HG03060 (cell line): ENCODE measurements around the gene AUTS2.

Experiments used
- ATAC-seq: cut with Tn5 transposase; IDR thresholded peaks from one replicate; pipeline ENCODE4 v1.9.1; 2021; ENCODE audit warnings: low read depth, moderate number of reproducible peaks; ENCODE audit not compliant: unreplicated experiment

Gene AUTS2

DNA sequence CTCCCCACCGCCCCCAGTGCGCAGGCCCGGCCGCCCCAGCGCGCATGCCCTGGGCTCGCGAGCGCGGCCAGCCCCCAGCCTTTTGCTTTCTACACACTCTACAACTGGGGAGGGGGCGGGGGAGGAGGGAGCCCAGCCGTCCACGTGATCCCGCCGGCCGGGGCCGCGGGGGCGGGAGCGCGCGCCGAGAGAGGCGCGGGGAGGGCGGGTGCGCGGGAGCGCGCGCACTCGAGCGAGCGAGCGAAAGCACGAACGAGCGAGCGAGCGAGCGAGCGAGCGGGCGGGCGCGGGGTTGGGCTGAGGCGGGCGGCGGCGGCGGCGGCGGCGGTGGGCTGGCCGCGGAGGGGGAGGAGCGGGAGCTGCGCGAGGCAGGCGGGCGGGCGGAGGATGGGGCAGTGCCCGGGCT, at the start of gene AUTS2:
TSS of gene AUTS2 (plus strand) at position 395 of the 406 bp plus-strand sequence. CDS start 1,179 bp downstream, outside the sequence.
- no peak for ATAC-seq

DNA sequence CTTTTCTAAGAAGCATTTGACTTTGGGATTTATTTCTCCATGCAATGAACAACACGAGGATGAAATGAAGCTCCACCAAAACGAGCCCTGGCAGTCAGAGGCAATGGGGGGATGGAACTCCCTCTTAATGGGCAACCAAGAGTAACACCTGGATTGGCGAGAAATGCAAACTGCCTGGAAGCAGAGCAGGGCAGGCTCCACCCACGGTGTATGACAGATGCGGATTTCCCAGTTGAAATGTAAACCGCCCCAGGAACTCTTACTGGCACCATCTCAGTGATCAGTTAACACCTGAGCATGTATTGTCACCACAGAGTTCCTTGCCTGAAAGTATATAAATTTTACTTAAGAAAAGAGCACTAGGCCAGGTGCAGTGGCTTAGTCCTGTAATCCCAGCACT, 47.3 kb upstream of the AUTS2 start:
- no peak for ATAC-seq

DNA sequence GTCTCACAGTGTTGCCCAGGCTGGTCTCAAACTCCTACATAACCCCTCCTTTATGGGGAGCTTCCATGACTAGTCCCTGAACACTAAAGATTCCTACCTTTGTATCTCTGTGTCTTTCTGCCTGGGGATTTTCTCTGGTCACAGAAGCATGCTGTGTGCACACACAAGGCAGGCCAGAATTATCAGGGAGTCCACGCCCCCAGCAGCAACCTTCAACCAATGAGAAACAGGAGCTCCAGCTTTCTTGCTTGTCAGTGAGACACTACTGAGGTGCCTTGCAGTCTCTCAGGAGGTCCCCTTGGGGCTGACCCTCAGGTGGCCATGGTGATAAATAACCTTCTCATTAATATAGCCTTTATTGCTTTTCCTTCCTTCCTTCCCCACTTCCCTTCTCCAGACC, 45.1 kb upstream of the AUTS2 start:
- ATAC-seq = no peak

DNA sequence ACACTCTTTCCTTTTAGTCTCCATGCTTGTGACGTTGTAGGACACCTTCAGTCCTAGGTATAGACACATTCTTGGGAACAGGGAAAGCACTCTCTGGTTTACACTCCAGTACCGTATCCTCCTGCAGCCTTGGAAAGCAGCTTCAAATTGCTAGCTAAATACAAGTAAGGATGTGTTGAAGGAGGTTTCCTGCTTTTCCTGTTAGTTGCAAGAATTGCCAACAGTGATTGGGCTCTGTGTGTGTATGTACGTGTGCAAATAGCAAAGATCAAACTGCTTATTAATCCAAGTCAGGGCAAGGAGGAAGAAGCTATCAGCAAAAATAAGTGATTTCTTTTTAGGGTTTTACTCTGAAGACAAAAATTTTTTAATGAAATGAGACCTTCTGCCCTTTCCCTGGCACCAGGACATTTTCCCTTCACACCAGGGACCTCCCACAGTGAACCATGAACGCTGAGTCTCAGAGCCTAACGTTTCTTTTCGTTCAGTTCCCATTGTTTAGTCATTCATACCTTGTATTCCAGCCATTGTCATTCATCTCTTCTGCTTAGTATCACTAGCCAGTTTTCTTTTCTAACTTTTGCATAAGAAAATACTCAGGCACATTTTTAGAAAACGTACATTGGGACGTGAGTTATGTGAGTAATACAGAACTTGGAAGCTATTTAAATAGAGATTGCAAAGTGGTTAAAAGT, 36.9 kb upstream of the AUTS2 start:
- no peak for ATAC-seq

DNA sequence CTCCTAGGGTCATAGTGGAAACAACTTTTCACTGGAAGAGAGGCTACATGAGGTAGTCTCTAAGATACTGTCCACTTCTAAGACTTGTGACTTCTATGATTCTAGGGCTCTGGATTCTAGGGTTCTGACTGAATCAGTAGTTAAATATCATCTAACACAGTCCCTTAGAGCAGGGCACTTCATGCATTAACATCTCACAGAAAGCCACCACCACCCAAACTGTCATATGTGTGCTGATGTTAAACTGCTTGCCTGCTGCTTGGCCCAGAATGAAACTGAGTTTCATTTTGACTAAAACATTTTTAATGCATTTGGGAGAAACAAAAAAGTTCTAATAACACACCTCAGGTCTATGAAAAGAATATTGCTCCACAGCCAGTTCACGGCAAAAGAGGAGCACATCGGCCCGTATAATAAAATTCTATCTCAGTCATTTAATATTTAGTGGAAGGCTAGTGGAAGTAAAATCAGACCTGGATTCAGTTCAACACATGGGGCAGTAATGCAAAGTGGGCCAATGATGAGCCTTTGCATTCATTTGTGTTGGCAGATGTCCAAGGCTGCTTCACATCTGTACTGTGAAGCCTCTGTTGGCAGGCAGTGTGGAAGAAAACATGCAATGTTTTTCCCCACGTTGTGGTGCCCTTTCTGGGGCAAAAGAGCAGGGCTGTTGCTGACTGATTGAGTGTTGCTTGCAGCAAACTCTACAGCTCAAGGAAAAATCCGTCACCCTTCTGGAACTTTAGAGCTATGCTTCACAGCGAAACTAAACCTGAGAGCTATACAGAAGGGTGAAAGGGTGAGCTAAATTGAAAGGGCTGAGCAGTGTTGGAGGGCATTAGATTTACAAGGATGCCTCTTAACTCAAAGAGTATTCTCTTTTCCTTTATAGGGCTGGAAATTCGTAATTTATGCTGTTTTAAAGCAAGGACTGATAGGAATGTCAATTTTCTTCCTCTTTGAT, 33.5 kb upstream of the AUTS2 start:
- peak; percentile 58 for ATAC-seq

DNA sequence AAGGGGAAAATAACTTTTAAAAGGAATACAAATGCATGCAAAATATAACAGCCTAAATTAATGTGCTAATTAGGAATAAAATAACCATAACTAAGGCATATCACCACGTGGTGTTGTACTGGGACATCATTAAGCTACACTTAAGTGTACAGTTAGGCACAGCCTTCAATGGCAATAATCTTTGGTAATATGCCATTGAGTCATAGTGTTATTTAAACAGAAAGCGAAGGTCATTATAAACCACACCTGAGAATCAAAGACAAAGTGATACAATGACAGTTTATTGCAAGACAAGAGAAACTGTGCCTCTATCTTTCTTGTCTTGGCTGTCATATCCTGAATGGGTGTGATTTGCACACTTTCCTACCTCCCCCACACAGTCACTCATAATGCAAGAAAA, 30.5 kb upstream of the AUTS2 start:
- ATAC-seq = no peak

DNA sequence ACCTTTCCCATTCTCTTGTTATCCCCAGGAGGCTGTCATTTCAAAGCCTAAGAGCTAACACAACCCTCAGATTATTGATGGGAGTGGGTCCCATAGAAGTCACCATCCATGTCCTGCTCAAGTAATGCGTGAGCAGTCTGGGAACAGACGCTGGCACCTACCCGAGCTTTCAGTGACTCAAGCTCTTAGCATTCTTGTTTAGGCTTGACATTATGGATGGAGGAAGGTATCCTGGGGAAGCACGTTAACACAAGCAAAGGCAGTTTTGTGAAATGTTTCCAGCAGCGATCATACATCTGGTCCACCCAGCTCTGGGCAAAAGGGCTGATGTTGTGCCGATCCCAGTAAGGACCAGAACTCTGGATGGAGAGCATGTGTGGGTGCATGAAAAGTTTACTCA, 30.0 kb upstream of the AUTS2 start:
- ATAC-seq = no peak

DNA sequence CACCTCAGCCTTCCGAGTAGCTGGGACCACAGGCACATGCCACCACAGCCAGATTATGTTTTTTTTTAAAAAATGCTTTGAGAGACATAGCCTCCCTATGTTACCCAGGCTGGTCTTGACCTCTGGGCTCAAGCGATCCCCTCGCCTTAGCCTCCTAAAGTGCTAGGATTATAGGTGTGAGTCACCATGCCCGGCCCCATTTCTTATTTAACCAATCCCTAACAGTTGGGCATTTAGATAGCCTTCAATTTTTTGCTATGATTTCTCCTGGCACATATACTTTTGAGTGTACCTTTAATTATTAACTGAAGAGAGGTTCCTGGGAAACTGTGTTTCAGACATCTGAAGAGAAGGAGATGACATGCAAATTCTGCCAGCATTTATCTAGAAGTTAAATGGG, 22.6 kb upstream of the AUTS2 start:
- no peak for ATAC-seq

DNA sequence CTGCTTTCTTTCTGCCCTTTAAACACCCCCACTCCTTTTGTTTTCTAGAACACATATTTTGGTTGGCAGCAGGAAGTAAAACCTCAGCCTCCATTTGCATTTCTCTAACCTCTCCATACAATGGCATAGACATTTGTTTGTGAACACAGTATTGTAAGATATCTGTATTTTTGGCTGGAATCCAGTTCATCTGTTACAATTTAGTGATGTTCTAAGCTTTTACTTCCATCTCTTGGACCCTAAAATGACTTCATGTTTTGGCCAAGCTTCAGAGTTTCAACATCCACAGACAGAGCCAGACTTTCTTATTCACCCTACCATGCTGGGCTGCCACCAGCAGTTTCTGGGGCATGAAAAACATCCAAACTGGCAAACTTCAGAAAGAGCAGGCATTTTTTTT, 21.1 kb upstream of the AUTS2 start:
- ATAC-seq = no peak

DNA sequence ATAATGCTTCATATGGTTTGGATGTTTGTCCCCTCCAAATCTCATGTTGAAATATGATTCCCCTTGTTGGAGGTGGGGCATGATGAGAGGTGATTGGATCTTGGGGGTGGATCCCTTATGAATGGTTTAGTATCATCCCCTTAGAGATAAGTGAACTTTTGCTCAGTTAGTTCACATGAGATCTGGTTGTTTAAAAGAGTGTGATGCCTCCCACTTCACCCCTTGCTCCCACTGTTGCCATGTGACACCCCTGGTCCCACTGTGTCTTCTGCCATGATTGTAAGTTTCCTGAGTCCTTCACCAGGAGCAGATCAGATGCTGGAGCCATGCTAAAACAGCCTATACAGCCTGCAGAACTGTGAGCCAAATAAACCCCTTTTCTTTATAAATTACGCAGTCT, 13.1 kb upstream of the AUTS2 start:
- ATAC-seq = no peak

DNA sequence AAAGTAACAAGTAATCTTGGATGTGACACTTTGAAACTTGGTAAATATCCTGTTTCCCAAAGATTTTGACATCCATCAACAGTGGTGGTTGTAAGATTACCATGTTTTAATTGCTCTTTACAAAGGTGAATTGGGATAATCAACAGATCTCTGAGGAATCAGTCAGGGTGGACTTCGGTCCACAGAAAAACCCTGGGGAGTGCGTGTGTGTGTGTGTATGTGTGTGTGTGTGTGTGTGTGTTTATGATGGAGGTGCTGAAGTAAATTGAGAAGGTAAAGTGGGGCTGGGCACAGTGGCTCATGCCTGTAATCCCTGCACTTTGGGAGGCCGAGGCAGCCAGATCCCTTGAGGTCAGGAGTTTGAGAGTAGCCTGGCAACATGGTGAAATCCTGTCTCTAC, 12.0 kb upstream of the AUTS2 start:
- ATAC-seq = no peak

DNA sequence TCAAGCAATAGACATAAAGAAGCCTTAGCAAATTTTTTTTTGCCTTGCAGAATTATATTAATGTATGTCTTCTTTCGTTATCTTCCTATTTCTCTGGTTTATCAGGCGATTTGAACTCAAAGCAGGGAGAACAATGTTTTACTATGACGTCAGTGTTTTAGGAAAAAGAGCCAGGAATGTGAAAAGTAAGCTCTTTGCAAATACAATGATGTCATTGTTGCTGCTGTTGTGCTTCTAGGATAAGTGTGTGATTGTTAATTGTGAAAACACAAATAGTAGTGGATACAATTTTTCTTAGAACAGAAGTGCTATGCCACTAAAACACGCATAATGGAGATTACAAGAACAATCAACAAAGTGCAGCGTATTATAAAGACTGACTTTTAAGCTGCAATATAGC, 9.5 kb upstream of the AUTS2 start:
- no peak for ATAC-seq

DNA sequence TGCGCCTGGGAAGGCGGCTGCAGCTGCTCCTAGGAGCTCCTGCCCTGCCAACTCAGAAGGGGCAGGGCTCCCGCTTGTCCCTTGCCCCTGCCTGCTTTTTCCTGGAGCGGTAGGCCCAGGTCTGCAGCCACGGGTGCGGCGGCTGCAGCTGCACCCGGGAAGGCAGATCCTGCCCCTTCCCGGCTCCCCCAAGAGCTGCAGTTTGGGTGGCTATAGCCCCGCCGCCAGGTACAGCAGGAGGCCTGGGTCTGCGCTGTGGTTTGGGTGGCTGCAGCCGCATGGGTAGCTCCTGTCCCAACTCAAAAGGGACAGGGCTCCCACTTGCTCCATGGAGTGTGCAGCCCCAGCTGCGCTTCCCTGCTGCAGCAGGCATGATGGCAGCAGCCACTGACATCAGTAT, 6.5 kb upstream of the AUTS2 start:
- ATAC-seq = no peak

DNA sequence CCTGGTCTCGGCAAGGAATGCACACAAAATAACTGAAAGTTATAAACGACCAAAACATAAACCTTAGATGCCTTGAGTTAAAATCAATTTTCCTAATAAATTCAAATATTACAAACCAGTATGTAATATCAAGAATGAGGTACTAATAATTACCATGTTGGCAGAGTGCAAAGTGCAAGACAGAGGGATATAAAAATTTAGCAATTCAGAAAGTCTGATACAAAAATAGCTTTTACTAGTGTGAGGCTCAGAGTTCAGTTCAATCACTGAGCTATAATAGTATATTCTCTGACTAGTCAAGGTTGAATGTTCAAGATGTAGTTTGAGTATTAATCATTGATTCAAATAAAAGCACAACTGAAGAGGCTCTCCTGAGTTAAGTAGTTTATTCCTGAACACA, 4.8 kb upstream of the AUTS2 start:
- ATAC-seq = no peak

DNA sequence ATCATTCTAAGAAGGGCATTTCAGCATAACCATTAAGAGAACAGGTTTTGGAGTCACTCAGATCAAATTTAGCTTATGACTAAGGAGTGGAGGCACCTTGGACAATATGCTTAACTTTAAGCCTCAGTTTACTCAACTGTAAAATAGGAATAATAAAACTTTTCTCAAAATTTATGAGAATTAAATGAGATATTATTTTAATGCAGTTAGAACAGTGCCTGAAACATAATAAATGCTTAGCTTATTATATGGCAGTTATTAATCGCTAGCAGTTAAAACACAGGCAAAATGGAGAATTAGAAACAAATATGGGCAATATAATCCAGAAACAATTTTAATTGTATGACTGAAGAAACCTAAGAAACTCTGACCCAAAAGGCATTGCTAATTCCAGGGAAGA, 2.9 kb upstream of the AUTS2 start:
- ATAC-seq = no peak

DNA sequence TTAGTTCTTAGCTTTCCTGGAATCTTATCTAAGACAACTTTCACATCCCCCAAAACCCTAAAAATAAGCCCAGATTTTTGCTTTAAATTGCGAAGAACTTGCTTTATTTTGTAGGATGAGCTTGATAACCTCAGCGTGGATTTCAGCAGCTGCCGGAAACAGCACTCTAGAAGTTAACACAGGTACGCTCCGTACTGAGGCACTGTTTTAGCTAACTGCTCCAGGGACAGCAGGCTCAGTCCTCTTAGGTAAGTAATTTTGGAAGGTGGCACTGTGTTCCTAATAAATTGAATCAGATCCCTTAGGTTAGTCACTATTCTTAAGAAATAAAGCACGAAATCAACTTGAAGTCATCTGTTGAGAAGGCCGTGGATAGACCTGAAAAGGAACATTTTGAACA, 2.2 kb upstream of the AUTS2 start:
- no peak for ATAC-seq

DNA sequence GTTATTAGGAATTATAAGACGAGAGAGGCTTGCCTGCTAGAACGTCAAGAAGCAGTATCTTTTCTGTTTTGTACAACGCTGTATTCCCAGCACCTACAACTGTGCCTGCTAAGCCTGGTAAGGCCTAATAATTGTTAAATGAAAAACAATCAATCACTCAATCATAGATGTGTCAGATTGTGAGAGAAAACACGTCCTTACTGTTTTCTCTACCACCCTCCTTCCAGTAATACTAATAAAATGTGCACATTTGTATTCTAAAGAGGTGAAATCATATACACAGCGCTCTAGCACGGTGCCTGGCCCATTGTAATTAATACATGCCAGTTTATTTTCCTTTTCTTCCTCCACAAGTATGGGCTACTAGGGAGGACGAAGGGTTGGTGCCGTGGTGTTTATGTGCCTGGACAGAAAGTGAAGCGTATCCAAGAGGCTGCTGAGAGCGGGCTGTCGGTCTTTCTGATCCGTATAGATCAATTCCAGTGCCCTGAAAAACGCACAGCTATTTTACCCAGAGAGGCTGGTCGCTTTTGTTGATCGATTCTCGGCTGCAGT, 1.5 kb upstream of the AUTS2 start:
- no peak for ATAC-seq

DNA sequence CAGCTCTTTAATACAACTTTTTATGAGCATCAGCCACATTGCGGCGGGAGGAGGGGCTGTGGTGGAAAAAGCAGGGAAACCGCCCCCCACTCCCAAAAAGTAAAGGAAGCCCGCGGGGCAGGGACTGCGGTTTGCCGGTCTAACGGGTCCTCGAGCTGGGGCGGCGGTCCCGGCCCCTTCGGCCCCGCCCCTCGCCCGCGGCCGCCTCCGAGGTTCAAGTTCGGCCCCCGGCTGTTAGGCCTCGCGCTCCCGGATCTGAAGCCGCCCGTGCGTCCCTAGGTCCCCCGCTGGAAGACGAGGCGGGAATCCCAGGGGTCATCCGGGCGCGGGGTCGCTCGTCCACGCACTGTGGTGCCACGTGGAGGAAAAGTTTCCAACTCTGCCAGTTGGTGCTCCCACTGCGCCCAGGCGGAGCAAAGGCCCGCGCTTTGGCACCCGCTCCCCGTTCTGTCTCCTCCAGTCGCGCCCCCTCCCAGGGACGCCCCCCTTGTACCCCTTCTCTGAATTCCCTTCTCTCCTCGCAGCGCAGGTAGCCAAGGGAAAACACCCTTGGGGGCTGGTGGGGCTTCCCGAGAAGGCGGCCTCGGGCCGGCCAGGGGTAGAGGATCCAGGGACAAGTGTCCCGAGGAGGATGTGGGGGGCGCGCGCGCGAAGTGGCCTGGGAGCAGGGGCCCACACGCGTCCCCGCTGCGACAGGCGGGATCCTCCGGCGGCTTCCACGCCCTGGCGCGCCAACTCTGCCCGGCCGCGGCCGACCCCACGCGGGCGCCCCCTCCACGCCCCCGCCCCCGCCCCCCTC, 798 bp upstream of the AUTS2 start:
- ATAC-seq = no peak

DNA sequence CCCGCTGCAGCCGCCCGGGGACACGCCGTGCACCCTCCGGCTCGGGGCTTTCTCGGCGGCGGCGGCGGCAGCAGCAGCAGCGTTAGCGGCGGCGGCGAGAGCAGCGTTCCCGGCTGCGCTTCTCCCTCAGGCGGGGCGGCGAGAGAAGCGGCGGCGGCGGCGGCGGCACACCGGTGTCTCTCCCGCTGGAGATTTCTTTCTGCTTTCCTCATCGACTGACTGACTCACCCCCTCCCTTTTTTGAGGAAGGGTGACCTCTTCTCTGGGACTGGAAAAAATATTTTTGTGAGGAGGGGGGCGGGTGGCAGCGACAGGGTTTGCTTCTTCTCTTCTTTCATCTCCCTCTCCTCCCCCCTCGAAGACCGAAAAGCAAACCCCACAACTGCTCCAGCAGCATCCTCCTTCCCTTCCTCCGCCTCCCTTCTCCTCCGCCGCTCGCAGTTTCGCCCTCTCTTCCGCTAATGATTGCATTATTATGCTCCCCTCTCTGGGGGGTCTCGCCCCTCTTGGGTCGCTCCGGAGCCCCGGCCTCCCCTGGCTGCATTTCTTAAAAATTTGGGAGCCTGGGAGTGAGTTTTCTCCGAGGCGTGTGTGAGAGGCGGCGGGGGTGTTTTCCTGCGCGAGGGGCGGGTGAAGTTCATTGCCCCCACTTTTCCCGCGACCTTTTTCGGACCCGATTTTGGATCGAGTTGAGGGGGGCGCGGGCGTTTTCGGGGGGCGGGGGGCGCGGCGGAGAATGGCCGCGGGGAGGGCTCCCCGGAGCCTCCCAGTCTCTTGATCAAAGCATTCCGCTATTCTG, 411 bp downstream of the AUTS2 start:
- ATAC-seq = no peak
